Endothelial cell of umbilical vein (primary cell): ENCODE data around the gene ACTL7B. TPM values are rescaled to one million over a fixed set of nuclear protein-coding genes. Genes with fewer than 3 reads are reported as not detected.

Experiments used
- BruUV-seq: library from RNA; stranded (reverse); fragments of 400-500 nt; replicated peaks from 2 replicates; lab custom pipeline; 2021; lab: Mats Ljungman, UMichigan
- CTCF ChIA-PET: fragments of 300-600, 350-600 bp; sonication (Branson Sonifier 250); formaldehyde crosslinking; loops from one replicate; lab custom pipeline; 2021; ENCODE audit warnings: antibody characterized with exemption, inconsistent platforms; lab: Charles Lee
- POLR2A ChIA-PET: fragments of 300-600, 350-600 bp; sonication (Branson Sonifier 250); formaldehyde crosslinking; loops from one replicate; lab custom pipeline; 2021; ENCODE audit warnings: antibody characterized with exemption, inconsistent platforms; lab: Charles Lee
- DNase-seq: peaks from one replicate; pipeline ENCODE4 v3.0.0-alpha.2; 2011; ENCODE audit warnings: low read depth, low spot score
- FAIRE-seq: peaks from 2 replicates; lab custom pipeline; 2011; peaks lifted over from hg19 to GRCh38; lab: Jason Lieb, UNC
- H2AFZ ChIP-seq: 2 replicates; pipeline ENCODE4 v1.6.0; 2012; ENCODE audit warnings: low read depth, low read length, control low read depth, inconsistent platforms
- H3K27ac ChIP-seq: 2 replicates; pipeline ENCODE4 v1.5.1; 2011; ENCODE audit warnings: low read depth, mild to moderate bottlenecking, control low read depth, low read length, moderate library complexity; ENCODE audit not compliant: insufficient read depth
- H3K27me3 ChIP-seq, 2 experiments: 2 replicates each; pipeline versions ENCODE4 v1.6.0 to v1.6.1; 2011; ENCODE audit warnings: low read length in 2 of 2, mixed read lengths in 1 of 2; ENCODE audit not compliant: control insufficient read depth in 2 of 2, insufficient read depth in 2 of 2
- H3K36me3 ChIP-seq, 2 experiments: 2 replicates in 1 of 2; 3 replicates in 1 of 2; pipeline ENCODE4 v1.5.1; 2011; ENCODE audit warnings: low read length in 2 of 2, mild to moderate bottlenecking in 1 of 2, moderate library complexity in 1 of 2; ENCODE audit not compliant: control insufficient read depth in 2 of 2, insufficient read depth in 2 of 2; ENCODE audit errors: extremely low read depth in 1 of 2
- H3K4me1 ChIP-seq: 3 replicates; pipeline ENCODE4 v1.5.1; 2011; ENCODE audit warnings: mild to moderate bottlenecking, low read length; ENCODE audit not compliant: control insufficient read depth, insufficient read depth; ENCODE audit errors: extremely low read depth
- H3K4me2 ChIP-seq: 2 replicates; pipeline ENCODE4 v1.6.1; 2011; ENCODE audit warnings: low read length, control low read depth, mixed read lengths; ENCODE audit not compliant: insufficient read depth
- H3K4me3 ChIP-seq, 3 experiments: fragments of 200-600 bp in 1 of 3; sonication (generic), shearing (Covaris generic) in 1 of 3; replicated peaks in 1 of 3; 2 replicates each; pipeline ENCODE4 v1.5.1; 2011 to 2016; ENCODE audit warnings: control low read depth in 3 of 3, low read length in 3 of 3, mild to moderate bottlenecking in 2 of 3, inconsistent platforms in 1 of 3, low read depth in 1 of 3, moderate library complexity in 1 of 3; ENCODE audit not compliant: insufficient read depth in 1 of 3
- H3K79me2 ChIP-seq: 2 replicates; pipeline ENCODE4 v1.6.0; 2012; ENCODE audit warnings: low read length, inconsistent platforms; ENCODE audit not compliant: control insufficient read depth, insufficient read depth
- H3K9ac ChIP-seq: replicated peaks from 2 replicates; pipeline ENCODE3; 2011; ENCODE audit warnings: low read length, control low read depth; ENCODE audit not compliant: insufficient read depth; ENCODE audit errors: extremely low read depth
- H3K9me1 ChIP-seq: replicated peaks from 3 replicates; pipeline ENCODE4 v1.6.0; 2011; ENCODE audit warnings: mild to moderate bottlenecking, low read length; ENCODE audit not compliant: control insufficient read depth, insufficient read depth; ENCODE audit errors: extremely low read depth
- H3K9me3 ChIP-seq: replicated peaks from 2 replicates; pipeline ENCODE4 v1.5.1; 2012; ENCODE audit warnings: low read length, inconsistent platforms; ENCODE audit not compliant: control insufficient read depth, insufficient read depth
- H4K20me1 ChIP-seq: replicated peaks from 2 replicates; pipeline ENCODE3; 2011; ENCODE audit warnings: mild to moderate bottlenecking, low read length; ENCODE audit not compliant: control insufficient read depth, insufficient read depth; ENCODE audit errors: extremely low read depth
- GATA2 ChIP-seq: IDR thresholded peaks from 2 replicates; pipeline ENCODE4 v1.7.0; 2011; ENCODE audit warnings: low read depth, mild to moderate bottlenecking, moderate library complexity, mixed read lengths, low read length; ENCODE audit not compliant: insufficient read length, insufficient read depth
- MAX ChIP-seq: IDR thresholded peaks from 2 replicates; pipeline ENCODE4 v1.6.1; 2011; ENCODE audit not compliant: insufficient read depth, insufficient read length
- MYC ChIP-seq: IDR thresholded peaks from one replicate; pipeline ENCODE4 v1.6.1; 2011; ENCODE audit warnings: mild to moderate bottlenecking, low read depth, low read length
- POLR2A ChIP-seq: IDR thresholded peaks from 2 replicates; pipeline ENCODE4 v1.6.1; 2012; ENCODE audit warnings: low read depth, mild to moderate bottlenecking, control low read depth, low read length
- POLR2AphosphoS5 ChIP-seq: IDR thresholded peaks from 2 replicates; pipeline ENCODE4 v1.6.1; 2012; ENCODE audit warnings: low read depth, mild to moderate bottlenecking, control low read depth, low read length, moderate library complexity; ENCODE audit not compliant: insufficient read depth
- dilution Hi-C: fragments of 300-500 bp; cut with MboI; formaldehyde crosslinking; loops from one replicate; pipeline ENCODE4 v1.15.0; 2019; ENCODE audit warnings: low sequenced_read_pairs; ENCODE audit not compliant: extremely low pct_ligation_motif_present
- intact Hi-C: fragments of 100-400 bp; cut with micrococcal nuclease; formaldehyde crosslinking; loops from one replicate; pipeline ENCODE4 v1.10.0; 2022
- polyA plus RNA-seq, 4 experiments: library from polyadenylated mRNA; depleted of rRNA in 3 of 4; stranded (reverse) in 3 of 4; unstranded in 1 of 4; fragments of >200 nt; gene quantifications; 2 replicates each; pipeline versions ENCODE4 v1.2.1 to v1.2.3, GENCODE V29; 2011 to 2012; ENCODE audit warnings: missing spikeins in 1 of 4
- total RNA-seq: library from RNA; stranded (reverse); gene quantifications from 2 replicates; pipeline ENCODE4 v1.2.3, GENCODE V29; 2021
- TF ChIP-seq, protein P1 (sequence below), 2 donors: IDR thresholded peaks; 1 replicate in 1 of 2; 2 replicates in 1 of 2; pipeline ENCODE4 v1.5.1; 2011; ENCODE audit warnings: low read length in 2 of 2, mild to moderate bottlenecking in 2 of 2, moderate library complexity in 2 of 2, control low read depth in 1 of 2, inconsistent platforms in 1 of 2, low read depth in 1 of 2; ENCODE audit not compliant: insufficient read depth in 1 of 2; ENCODE audit errors: extremely low read depth in 1 of 2

Gene ACTL7B
- total and polyA plus RNA-seq, 2 donors (not counting 3 experiments of a cell fraction or from before 2014, with no cell fraction given), result not detected

- dilution Hi-C loops (no loop called here), intact Hi-C loops (no loop called here)
- DNase-seq (no peak), FAIRE-seq (no peak)
- H3K4me2 ChIP-seq, result no peak overlapping the region
- BruUV-seq, result no TSS peak
- POLR2A ChIA-PET, result no interaction called here
- TF ChIP-seq GATA2 (no peak), MAX (no peak)
- TF ChIP-seq, protein P1, sequence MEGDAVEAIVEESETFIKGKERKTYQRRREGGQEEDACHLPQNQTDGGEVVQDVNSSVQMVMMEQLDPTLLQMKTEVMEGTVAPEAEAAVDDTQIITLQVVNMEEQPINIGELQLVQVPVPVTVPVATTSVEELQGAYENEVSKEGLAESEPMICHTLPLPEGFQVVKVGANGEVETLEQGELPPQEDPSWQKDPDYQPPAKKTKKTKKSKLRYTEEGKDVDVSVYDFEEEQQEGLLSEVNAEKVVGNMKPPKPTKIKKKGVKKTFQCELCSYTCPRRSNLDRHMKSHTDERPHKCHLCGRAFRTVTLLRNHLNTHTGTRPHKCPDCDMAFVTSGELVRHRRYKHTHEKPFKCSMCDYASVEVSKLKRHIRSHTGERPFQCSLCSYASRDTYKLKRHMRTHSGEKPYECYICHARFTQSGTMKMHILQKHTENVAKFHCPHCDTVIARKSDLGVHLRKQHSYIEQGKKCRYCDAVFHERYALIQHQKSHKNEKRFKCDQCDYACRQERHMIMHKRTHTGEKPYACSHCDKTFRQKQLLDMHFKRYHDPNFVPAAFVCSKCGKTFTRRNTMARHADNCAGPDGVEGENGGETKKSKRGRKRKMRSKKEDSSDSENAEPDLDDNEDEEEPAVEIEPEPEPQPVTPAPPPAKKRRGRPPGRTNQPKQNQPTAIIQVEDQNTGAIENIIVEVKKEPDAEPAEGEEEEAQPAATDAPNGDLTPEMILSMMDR (IDR thresholded peaks at IDR 0.05; ENCODE audit: extremely low read depth in 1 of 2, insufficient read depth in 1 of 2, low read depth in 1 of 2, low read length in 2 of 2), result no peak
- no peak overlapping the region for H3K27ac ChIP-seq
- CTCF ChIA-PET, result no interaction called here
- no peaks in the 10 kb centered on the region for H3K36me3 ChIP-seq
- H3K27me3 ChIP-seq, result peaks cover 0 to 2% of the 10 kb centered on the region in 2 experiments
- no peaks in the 10 kb centered on the region for H3K9me1 ChIP-seq
- no peaks in the 10 kb centered on the region for H3K9me3 ChIP-seq
- H3K4me3 ChIP-seq, result no peak overlapping the region
- no peak overlapping the region for H3K9ac ChIP-seq
- no peaks in the 10 kb centered on the region for H3K79me2 ChIP-seq
- no peak overlapping the region for H2AFZ ChIP-seq
- no peaks in the 10 kb centered on the region for H4K20me1 ChIP-seq
- no peaks in the 10 kb centered on the region for H3K4me1 ChIP-seq
These were observed 278 bp downstream of the ACTL7B start for GRCh38 chr9:108855529-108855886.

DNA sequence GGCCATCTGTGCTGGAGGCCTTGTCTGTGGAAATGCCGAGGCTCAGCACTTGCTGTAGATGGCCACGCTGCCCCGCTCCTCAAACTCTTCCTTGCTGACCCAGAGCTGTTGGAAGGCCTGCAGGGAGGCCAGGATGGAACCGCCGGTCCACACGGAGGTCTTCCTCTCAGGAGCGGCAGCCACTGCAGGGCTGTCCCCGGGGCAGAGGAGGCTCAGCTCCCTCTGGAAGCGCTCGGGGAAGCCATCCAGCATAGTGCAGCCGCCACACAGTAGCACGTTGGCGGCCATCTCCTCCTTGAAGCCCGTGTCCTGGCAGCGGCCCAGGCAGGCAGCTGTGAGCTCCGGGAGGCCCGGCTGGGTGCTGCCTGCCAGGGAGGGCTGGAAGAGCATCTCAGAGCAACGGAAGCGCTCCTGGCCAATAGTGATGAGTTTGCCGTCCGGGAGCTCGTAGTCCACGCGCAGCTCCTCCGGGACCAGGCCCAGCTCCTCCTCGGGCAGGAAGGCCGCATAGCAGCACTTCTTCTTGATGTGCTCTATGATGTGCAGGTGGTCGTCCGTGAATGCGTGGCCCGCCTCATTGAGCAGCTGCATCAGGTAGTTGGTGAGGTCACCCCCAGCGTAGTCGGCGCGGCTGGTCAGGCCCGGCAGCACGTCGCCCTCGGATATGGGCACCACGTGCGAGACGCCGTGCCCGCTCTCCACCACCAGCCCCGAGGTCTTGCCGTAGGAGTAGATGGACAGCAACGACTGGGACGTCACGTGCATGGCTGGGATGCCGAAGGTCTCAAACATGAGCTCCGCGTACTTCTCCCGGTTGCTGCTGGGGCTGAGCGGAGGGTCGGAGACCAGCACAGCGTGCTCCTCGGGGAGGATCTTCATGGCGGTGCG lies 901 bp downstream of the ACTL7B start:
- Histone ChIP-seq H3K79me2 (no peaks in the 10 kb centered on the region), H3K36me3 (no peaks in the 10 kb centered on the region), H3K4me2 (no peak overlapping the region), H3K27ac (no peak overlapping the region), H3K9ac (no peak overlapping the region), H3K4me1 (no peaks in the 10 kb centered on the region), H2AFZ (no peak overlapping the region), H3K4me3 (no peak overlapping the region), H4K20me1 (no peaks in the 10 kb centered on the region), H3K27me3 (peaks cover 0 to 2% of the 10 kb centered on the region in 2 experiments), H3K9me3 (no peaks in the 10 kb centered on the region), H3K9me1 (no peaks in the 10 kb centered on the region)
- intact Hi-C loops, result loop anchor here (5.0 kb wide), 1 partner anchor 547 kb away; no protein-coding TSS in a partner anchor
- FAIRE-seq (no peak), DNase-seq (no peak)
- no TSS peak for BruUV-seq
- POLR2A ChIA-PET, result no interaction called here
- CTCF ChIA-PET, result no interaction called here
- no peak for TF ChIP-seq POLR2AphosphoS5
- TF ChIP-seq POLR2A, result no peak
- TF ChIP-seq MYC, result no peak
- TF ChIP-seq, protein P1 (IDR thresholded peaks at IDR 0.05; ENCODE audit: extremely low read depth in 1 of 2, insufficient read depth in 1 of 2, low read depth in 1 of 2, low read length in 2 of 2), result no peak
- TF ChIP-seq GATA2, result no peak
- dilution Hi-C loops, result no loop called here
